Astrocyte of the cerebellum (primary cell): ENCODE results near the gene CYBC1.

ENCODE experiments used
- DNase-seq: peaks from one replicate; pipeline ENCODE4 v3.0.0-alpha.2; 2011; ENCODE audit warnings: low read depth
- H3K4me3 ChIP-seq: 2 replicates; pipeline ENCODE4 v1.5.1; 2011; ENCODE audit warnings: mild to moderate bottlenecking, low read depth, low read length, moderate library complexity
- CTCF ChIP-seq: IDR thresholded peaks from 2 replicates; pipeline ENCODE4 v1.5.1; 2012; ENCODE audit warnings: low read length, low read depth, moderate library complexity, mild to moderate bottlenecking; ENCODE audit errors: missing control alignments
- in situ Hi-C: cut with HindIII; loops from 2 replicates; pipeline ENCODE4 v1.10.0; 2017; ENCODE audit warnings: low sequenced_read_pairs

Gene CYBC1

GRCh38 chr17:82493226-82493781 is 42.8 kb upstream of the CYBC1 start:
- no peak overlapping the region for H3K4me3 ChIP-seq
- in situ Hi-C loops = no loop called here

GRCh38 chr17:82492643-82493225 is 42.2 kb upstream of the CYBC1 start:
- no peak overlapping the region for H3K4me3 ChIP-seq
- DNase-seq = no peak
- no peak for TF ChIP-seq CTCF
- in situ Hi-C loops = no loop called here

More at GRCh38 chr17:82493226-82493781, 42.8 kb upstream of the CYBC1 start:
- DNase-seq = no peak
- TF ChIP-seq CTCF = no peak

GRCh38 chr17:82491533-82491932 is 41.0 kb upstream of the CYBC1 start:
- no peak for DNase-seq
- no peak for TF ChIP-seq CTCF
- in situ Hi-C loops = no loop called here
- H3K4me3 ChIP-seq = no peak overlapping the region

GRCh38 chr17:82491196-82491530 is 40.6 kb upstream of the CYBC1 start:
- TF ChIP-seq CTCF = no peak
- DNase-seq = no peak
- no peak overlapping the region for H3K4me3 ChIP-seq
- in situ Hi-C loops = no loop called here

- H3K4me3 ChIP-seq = no peak overlapping the region
- in situ Hi-C loops = no loop called here
- no peak for DNase-seq
- TF ChIP-seq CTCF = no peak
Observed at GRCh38 chr17:82490512-82491195, 40.1 kb upstream of the CYBC1 start.

GRCh38 chr17:82489851-82490511 is 39.4 kb upstream of the CYBC1 start:
- no peak for TF ChIP-seq CTCF
- in situ Hi-C loops = loop anchor here (10.0 kb wide), 1 partner anchor 55 kb away; no protein-coding TSS in a partner anchor
- DNase-seq = no peak
- H3K4me3 ChIP-seq = no peak overlapping the region
